D721Med (cell line): ENCODE results near the gene HORMAD2.
"Not testable (repeated sequence)": the region's sequence is repeated elsewhere in the genome, so short reads cannot be mapped to it uniquely, and the experiment has no call there.

Experiments
- DNase-seq: peaks from one replicate; pipeline ENCODE4 v3.0.0; 2011; ENCODE audit warnings: low spot score; ENCODE audit not compliant: insufficient read length
- FAIRE-seq: peaks from 2 replicates; lab custom pipeline; 2011; peaks lifted over from hg19 to GRCh38; lab: Jason Lieb, UNC
- CTCF ChIP-seq: IDR thresholded peaks from 2 replicates; pipeline ENCODE4 v1.5.1; 2012; ENCODE audit warnings: mild to moderate bottlenecking, control low read depth; ENCODE audit not compliant: insufficient read depth; ENCODE audit errors: missing control alignments

HORMAD2 gene

GRCh38 chr22:30074147-30074546 lies 6.1 kb upstream of the HORMAD2 start:
- no peak for TF ChIP-seq CTCF
- DNase-seq = no peak
- FAIRE-seq = no peak

DNA sequence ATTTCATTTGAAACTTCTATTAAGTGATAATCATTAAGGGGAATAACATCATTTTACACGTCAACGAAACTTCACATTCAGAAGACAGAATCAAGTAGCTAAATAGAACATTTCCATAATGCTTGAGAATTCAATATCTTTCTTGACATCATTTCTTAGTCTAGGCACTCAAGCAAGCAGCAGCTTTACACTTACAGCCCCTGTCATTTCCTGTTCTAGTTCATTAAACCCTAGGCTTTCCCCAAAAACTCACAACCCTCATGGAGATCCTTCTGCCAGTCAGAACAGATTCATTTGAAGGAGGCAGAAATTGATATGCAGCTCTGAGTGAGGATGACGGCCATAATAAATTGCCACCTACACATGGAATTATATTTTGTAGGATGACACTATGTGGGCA lies 5.3 kb upstream of the HORMAD2 start:
- TF ChIP-seq CTCF = no peak
- FAIRE-seq (no peak), DNase-seq (no peak)

- TF ChIP-seq CTCF = no peak
- FAIRE-seq = no peak
- no peak for DNase-seq
These were observed 2.9 kb upstream of the HORMAD2 start for GRCh38 chr22:30077279-30077880.

DNA sequence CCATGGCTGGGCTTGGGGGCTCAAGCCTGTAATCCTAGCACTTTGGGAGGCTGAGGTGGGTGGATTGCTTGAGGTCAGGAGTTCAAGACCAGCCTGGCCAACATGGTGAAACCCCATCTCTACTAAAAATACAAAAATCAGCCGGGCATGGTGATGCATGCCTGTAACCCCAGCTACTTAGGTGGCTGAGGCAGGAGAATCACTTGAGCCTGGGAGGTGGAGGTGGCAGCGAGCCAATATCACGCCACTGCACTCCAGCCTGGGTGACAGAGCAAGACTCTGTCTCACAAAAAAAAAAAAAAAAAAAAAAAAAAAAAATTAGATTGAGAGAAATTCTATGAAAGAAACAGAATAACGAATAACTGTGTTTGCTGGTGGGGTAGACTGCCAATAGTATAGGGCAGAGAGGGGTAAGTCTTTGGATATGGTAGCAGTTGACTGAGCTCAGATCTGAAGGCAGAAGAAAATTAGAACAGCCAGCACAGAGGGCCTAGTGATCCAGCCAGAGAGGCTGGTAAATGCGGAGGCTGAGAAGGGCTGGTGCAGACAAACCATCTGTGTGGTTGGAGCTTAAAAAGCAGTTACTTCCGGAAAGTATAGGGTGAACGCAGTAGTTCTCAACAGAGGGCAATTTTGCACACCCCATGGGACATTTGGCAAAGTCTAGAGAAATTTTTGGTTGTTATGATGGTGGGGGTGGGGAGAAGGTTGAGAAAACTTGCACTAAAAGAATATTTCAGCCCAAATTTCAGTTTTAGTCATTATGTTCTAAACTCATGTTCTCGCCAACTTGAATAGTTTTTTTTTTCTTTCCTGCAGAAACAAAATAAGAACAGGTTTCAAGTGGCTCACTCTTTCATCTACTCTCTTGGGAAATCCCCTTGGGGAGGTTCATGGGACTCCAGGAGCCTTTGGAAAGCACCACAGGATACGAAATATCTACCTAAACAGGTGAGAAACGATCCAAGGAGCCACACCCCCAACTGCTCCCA lies 1.6 kb upstream of the HORMAD2 start:
- FAIRE-seq (no peak), DNase-seq (no peak)
- TF ChIP-seq CTCF = no peak

GRCh38 chr22:30080805-30081204 lies 541 bp downstream of the HORMAD2 start:
- FAIRE-seq (no peak), DNase-seq (no peak)
- no peak for TF ChIP-seq CTCF

DNA sequence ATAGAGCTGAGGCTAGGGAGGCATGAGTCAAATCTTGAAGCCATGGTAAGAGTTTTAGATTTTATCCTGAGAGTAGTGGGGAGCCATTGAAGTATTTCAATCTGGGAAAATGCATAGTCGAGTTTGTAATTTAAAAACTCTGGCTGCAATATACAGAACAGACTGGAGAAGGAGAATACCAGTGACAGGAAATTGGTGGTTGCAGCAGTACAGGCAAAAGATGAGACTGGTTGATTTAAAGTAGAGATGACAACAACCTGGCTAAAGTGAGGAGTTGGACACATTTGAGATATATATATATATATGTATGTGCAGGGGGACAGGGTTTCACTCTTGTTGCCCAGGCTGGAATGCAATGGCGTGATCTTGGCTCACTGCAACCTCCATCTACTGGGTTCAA lies 6.2 kb downstream of the HORMAD2 start:
- FAIRE-seq = no peak

DNA sequence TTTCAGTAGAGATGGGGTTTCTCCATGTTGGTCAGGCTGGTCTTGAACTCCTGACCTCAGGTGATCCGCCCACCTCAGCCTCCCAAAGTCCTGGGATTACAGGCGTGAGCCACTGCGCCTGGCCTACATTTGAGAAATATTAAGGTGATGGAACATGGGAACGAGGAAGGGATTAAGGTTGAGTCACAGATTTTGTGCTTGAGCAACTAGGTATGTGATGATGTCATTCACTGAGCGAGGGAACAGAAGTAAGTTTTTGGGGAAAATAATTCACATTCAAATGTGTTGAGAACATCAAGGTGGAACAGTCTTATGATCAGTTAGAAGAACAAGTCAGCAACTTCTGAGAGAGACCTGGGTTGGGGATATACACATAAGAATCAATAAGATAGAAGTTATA lies 6.8 kb downstream of the HORMAD2 start:
- not testable (repeated sequence) for DNase-seq, FAIRE-seq

More for the DNA sequence above, 6.2 kb downstream of the HORMAD2 start:
- no peak for TF ChIP-seq CTCF
- DNase-seq = no peak
